ENCODE measurements around the gene ZNF454. TPM values are rescaled to one million over a fixed set of nuclear protein-coding genes. Genes with fewer than 3 reads are reported as not detected.

ZNF454 gene
- polyA plus RNA-seq, 2 of the 4 experiments (the other 2 are of a cell fraction): not detected

GRCh38 chr5:178997191-178997590 is 56.2 kb downstream of the ZNF454 start (continued):
- TF ChIP-seq, protein P1, sequence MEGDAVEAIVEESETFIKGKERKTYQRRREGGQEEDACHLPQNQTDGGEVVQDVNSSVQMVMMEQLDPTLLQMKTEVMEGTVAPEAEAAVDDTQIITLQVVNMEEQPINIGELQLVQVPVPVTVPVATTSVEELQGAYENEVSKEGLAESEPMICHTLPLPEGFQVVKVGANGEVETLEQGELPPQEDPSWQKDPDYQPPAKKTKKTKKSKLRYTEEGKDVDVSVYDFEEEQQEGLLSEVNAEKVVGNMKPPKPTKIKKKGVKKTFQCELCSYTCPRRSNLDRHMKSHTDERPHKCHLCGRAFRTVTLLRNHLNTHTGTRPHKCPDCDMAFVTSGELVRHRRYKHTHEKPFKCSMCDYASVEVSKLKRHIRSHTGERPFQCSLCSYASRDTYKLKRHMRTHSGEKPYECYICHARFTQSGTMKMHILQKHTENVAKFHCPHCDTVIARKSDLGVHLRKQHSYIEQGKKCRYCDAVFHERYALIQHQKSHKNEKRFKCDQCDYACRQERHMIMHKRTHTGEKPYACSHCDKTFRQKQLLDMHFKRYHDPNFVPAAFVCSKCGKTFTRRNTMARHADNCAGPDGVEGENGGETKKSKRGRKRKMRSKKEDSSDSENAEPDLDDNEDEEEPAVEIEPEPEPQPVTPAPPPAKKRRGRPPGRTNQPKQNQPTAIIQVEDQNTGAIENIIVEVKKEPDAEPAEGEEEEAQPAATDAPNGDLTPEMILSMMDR (IDR thresholded peaks at IDR 0.05): no peak
- TF ChIP-seq RARB (CRISPR knock-in tag; IDR thresholded peaks at IDR 0.05) (no peak), HOXB13 (CRISPR knock-in tag; IDR thresholded peaks at IDR 0.05; ENCODE audit: low read depth) (no peak), CBX8 (IDR thresholded peaks at IDR 0.05) (no peak), HDAC2 (IDR thresholded peaks at IDR 0.05) (no peak), POLR2A (IDR thresholded peaks at IDR 0.05; ENCODE audit: low read length) (no peak), SREBF2 (IDR thresholded peaks at IDR 0.05) (no peak)

DNA sequence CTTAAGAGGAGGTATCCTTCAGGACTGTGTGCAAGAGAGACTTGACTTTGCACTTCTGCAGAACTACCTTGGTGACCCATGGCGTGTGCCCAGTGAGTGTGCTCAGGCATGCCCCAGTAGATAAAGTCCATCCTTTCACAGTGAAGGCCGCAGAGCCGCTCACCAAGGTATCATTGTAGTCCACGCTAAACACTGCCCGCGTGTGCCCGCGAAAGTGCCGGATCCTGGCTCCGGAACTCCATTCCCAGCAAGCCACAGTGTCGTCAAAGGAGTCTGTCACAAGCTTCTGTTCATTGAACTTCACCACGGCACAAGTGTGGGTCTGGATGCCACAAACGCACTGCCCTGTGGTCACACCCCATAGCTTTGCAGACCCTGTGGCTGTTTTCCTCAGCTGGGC is 57.4 kb downstream of the ZNF454 start:
- no peak for ATAC-seq
- ChIA-PET CTCF (interaction anchor here (0.6 kb wide), 1 partner anchor 382 kb away, joined by 5 read pairs; no protein-coding TSS in a partner anchor), POLR2A (no interaction called here)
- Histone ChIP-seq H3K4me2 (no peak overlapping the region), H3K27ac (no peak overlapping the region), H3K4me3 (no peak overlapping the region), H3K9me3 (peaks cover 15% of the 10 kb centered on the region; the same call in 2 of the 3 replicates), H3K4me1 (no peaks in the 10 kb centered on the region)
- no peak for TF ChIP-seq RAD21 (conservative IDR thresholded peaks at IDR 0.05 in 1 of 2, IDR thresholded peaks at IDR 0.05 in 1 of 2)
- TF ChIP-seq POLR2A (IDR thresholded peaks at IDR 0.05; ENCODE audit: low read length): no peak
- no peak for TF ChIP-seq EHMT2 (IDR thresholded peaks at IDR 0.05; ENCODE audit: low read depth)
- TF ChIP-seq ESRRA (IDR thresholded peaks at IDR 0.05; ENCODE audit: borderline replicate concordance, low read length): no peak
- TF ChIP-seq KDM1A (IDR thresholded peaks at IDR 0.05; ENCODE audit: low read depth): no peak
- TF ChIP-seq, protein P1 (IDR thresholded peaks at IDR 0.05): no peak
- TF ChIP-seq, protein P2, sequence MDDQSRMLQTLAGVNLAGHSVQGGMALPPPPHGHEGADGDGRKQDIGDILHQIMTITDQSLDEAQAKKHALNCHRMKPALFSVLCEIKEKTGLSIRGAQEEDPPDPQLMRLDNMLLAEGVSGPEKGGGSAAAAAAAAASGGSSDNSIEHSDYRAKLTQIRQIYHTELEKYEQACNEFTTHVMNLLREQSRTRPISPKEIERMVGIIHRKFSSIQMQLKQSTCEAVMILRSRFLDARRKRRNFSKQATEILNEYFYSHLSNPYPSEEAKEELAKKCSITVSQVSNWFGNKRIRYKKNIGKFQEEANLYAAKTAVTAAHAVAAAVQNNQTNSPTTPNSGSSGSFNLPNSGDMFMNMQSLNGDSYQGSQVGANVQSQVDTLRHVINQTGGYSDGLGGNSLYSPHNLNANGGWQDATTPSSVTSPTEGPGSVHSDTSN (IDR thresholded peaks at IDR 0.05): no peak
- TF ChIP-seq, protein P3, sequence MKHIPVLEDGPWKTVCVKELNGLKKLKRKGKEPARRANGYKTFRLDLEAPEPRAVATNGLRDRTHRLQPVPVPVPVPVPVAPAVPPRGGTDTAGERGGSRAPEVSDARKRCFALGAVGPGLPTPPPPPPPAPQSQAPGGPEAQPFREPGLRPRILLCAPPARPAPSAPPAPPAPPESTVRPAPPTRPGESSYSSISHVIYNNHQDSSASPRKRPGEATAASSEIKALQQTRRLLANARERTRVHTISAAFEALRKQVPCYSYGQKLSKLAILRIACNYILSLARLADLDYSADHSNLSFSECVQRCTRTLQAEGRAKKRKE (CRISPR knock-in tag; IDR thresholded peaks at IDR 0.05; ENCODE audit: low read depth): no peak
- TF ChIP-seq HDAC2 (IDR thresholded peaks at IDR 0.05): no peak
- no peak for TF ChIP-seq BHLHE40 (IDR thresholded peaks at IDR 0.05; ENCODE audit: low read depth, low read length)
- TF ChIP-seq RARB (CRISPR knock-in tag; IDR thresholded peaks at IDR 0.05): no peak
- TF ChIP-seq JUNB (IDR thresholded peaks at IDR 0.05): no peak
- no peak for TF ChIP-seq PHF8 (IDR thresholded peaks at IDR 0.05; ENCODE audit: borderline replicate concordance, low read depth)
- TF ChIP-seq FOXS1 (CRISPR knock-in tag; IDR thresholded peaks at IDR 0.05): no peak
- TF ChIP-seq TP53 (CRISPR knock-in tag; IDR thresholded peaks at IDR 0.05): no peak
- TF ChIP-seq MAFK (IDR thresholded peaks at IDR 0.05; ENCODE audit: partially characterized antibody): no peak
- TF ChIP-seq EP300 (IDR thresholded peaks at IDR 0.05): no peak
- TF ChIP-seq RNF2 (IDR thresholded peaks at IDR 0.05; ENCODE audit: borderline replicate concordance, low read depth): no peak
- no peak for FAIRE-seq
- 45% methylated on average over 13 of the region's 13 CpGs for WGBS (ENCODE audit: missing lambda C conversion rate)
- DNase-seq (ENCODE audit: low read depth in 1 of 2, low spot score in 1 of 2): no peak

Data from A549 (cell line).